Neural cell (in vitro differentiated cells): ENCODE data around the gene ESCO1. TPM values are rescaled to one million over a fixed set of nuclear protein-coding genes. Genes with fewer than 3 reads are reported as not detected.

ENCODE experiments used
- H2AFZ ChIP-seq: fragments of 200-600, 300-800 bp; sonication (generic), shearing (Covaris generic); 2 replicates; pipeline ENCODE4 v1.6.0; 2014; ENCODE audit warnings: low read depth, mild to moderate bottlenecking, antibody characterized with exemption, low read length, moderate library complexity
- H3F3A ChIP-seq: fragments of 200-600 bp; shearing (Covaris generic); 2 replicates; pipeline ENCODE4 v1.6.1; 2016; ENCODE audit warnings: mild to moderate bottlenecking, moderate library complexity, mixed read lengths, antibody characterized with exemption, low read length; ENCODE audit not compliant: insufficient read depth, poor library complexity, severe bottlenecking
- H3K27ac ChIP-seq: fragments of 200-600, 300-800 bp; sonication (generic), shearing (Covaris generic); 2 replicates; pipeline ENCODE4 v1.5.1; 2014; ENCODE audit warnings: mild to moderate bottlenecking, low read length, moderate library complexity
- H3K27me3 ChIP-seq: fragments of 300-800, 200-600 bp; sonication (generic), shearing (Covaris generic); 2 replicates; pipeline ENCODE4 v1.6.0; 2014; ENCODE audit warnings: mild to moderate bottlenecking, low read depth, low read length, moderate library complexity; ENCODE audit not compliant: insufficient read depth
- H3K36me3 ChIP-seq: fragments of 300-800, 200-600 bp; sonication (generic), shearing (Covaris generic); 2 replicates; pipeline ENCODE4 v1.5.1; 2014; ENCODE audit warnings: mild to moderate bottlenecking, antibody characterized with exemption, low read length, moderate library complexity; ENCODE audit not compliant: insufficient read depth
- H3K4me2 ChIP-seq: fragments of 300-800, 200-600 bp; sonication (generic), shearing (Covaris generic); 2 replicates; pipeline ENCODE4 v1.6.0; 2014; ENCODE audit warnings: mild to moderate bottlenecking, low read length
- H3K4me3 ChIP-seq: fragments of 300-800, 200-600 bp; sonication (generic), shearing (Covaris generic); 2 replicates; pipeline ENCODE4 v1.5.1; 2014; ENCODE audit warnings: mild to moderate bottlenecking, low read length, moderate library complexity
- H3K79me2 ChIP-seq: fragments of 200-600 bp; shearing (Covaris generic); replicated peaks from 2 replicates; pipeline ENCODE4 v1.6.0; 2014; ENCODE audit warnings: mild to moderate bottlenecking, low read length, moderate library complexity; ENCODE audit not compliant: insufficient read depth
- H3K9ac ChIP-seq: fragments of 300-800, 200-600 bp; sonication (generic), shearing (Covaris generic); 2 replicates; pipeline ENCODE4 v1.6.1; 2016; ENCODE audit warnings: mild to moderate bottlenecking, low read length, mixed read lengths
- H3K9me2 ChIP-seq: fragments of 200-600 bp; shearing (Covaris generic); 2 replicates; pipeline ENCODE4 v1.6.1; 2016; ENCODE audit warnings: mild to moderate bottlenecking, low read length, mixed read lengths; ENCODE audit not compliant: insufficient read depth
- H3K9me3 ChIP-seq: fragments of 200-600, 300-800 bp; sonication (generic), shearing (Covaris generic); 2 replicates; pipeline ENCODE4 v1.6.1; 2016; ENCODE audit warnings: mild to moderate bottlenecking, mixed run types, low read length, moderate library complexity, mixed read lengths
- H4K20me1 ChIP-seq: fragments of 200-600 bp; shearing (Covaris generic); 2 replicates; pipeline ENCODE4 v1.6.1; 2016; ENCODE audit warnings: mild to moderate bottlenecking, mixed run types; ENCODE audit not compliant: insufficient read depth
- EP300 ChIP-seq: fragments of 450-650 bp; conservative IDR thresholded peaks from 2 replicates; pipeline ENCODE4 v1.6.1; 2014; ENCODE audit warnings: antibody characterized with exemption, mild to moderate bottlenecking, moderate library complexity; ENCODE audit not compliant: poor library complexity, severe bottlenecking
- EZH2 ChIP-seq: fragments of 200-600, 300-800 bp; shearing (Covaris generic), sonication (generic); IDR thresholded peaks from 2 replicates; pipeline ENCODE4 v1.6.1; 2014; ENCODE audit warnings: antibody characterized with exemption, low read length, borderline replicate concordance, mild to moderate bottlenecking; ENCODE audit not compliant: insufficient read depth, poor library complexity, severe bottlenecking
- MXI1 ChIP-seq: fragments of 450-650 bp; conservative IDR thresholded peaks from 2 replicates; pipeline ENCODE4 v1.6.1; 2014; ENCODE audit warnings: antibody characterized with exemption, mild to moderate bottlenecking; ENCODE audit not compliant: poor library complexity, severe bottlenecking
- POLR2AphosphoS5 ChIP-seq: IDR thresholded peaks from 2 replicates; pipeline ENCODE4 v1.6.1; 2012
- RAD21 ChIP-seq: fragments of 450-650 bp; conservative IDR thresholded peaks from 2 replicates; pipeline ENCODE4 v1.6.1; 2014; ENCODE audit warnings: antibody characterized with exemption, mild to moderate bottlenecking, moderate library complexity
- SMC3 ChIP-seq: fragments of 450-650 bp; conservative IDR thresholded peaks from 2 replicates; pipeline ENCODE4 v1.6.1; 2014; ENCODE audit warnings: antibody characterized with exemption, mild to moderate bottlenecking, moderate library complexity; ENCODE audit not compliant: poor library complexity
- TAF1 ChIP-seq: IDR thresholded peaks from 2 replicates; pipeline ENCODE4 v1.6.1; 2012; ENCODE audit warnings: low read depth
- polyA plus RNA-seq: library from polyadenylated mRNA; depleted of rRNA; stranded (reverse); fragments of >200 nt; gene quantifications from 2 replicates; pipeline ENCODE4 v1.2.3, GENCODE V29; 2014
- TF ChIP-seq, protein P1 (sequence below): IDR thresholded peaks from 2 replicates; pipeline ENCODE4 v1.6.1; 2012; ENCODE audit warnings: borderline replicate concordance
- TF ChIP-seq, protein P2 (sequence below): fragments of 450-650 bp; IDR thresholded peaks from 2 replicates; pipeline ENCODE4 v1.5.1; 2014; ENCODE audit warnings: antibody characterized with exemption, mild to moderate bottlenecking, moderate library complexity; ENCODE audit not compliant: poor library complexity, severe bottlenecking

Gene ESCO1
- polyA plus RNA-seq, 1 donor from 2014 or later, result 26.4 TPM

DNA sequence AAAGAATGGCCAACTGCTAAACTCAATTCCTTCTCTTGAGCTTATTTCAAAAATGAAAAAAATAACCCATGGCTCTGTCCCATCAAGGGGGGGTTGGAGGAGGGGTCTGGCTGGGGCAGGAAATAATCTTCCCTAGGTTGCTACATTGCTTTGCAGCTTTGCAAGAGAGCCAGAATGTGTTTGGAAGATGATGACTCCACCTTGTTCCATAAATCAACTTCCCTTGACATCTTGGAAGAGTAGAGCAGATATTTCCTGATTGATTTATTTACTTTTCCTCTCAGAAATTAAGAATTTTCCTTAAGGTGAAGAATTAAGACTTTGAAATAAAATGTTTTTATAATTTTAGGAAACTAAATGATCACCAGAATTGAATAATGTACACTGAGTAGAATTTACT, 41.3 kb downstream of the ESCO1 start:
- Histone ChIP-seq H3K27me3 (no peaks in the 10 kb centered on the region), H4K20me1 (no peaks in the 10 kb centered on the region), H3K36me3 (peaks cover 4% of the 10 kb centered on the region), H3K9me3 (no peaks in the 10 kb centered on the region), H3K79me2 (no peaks in the 10 kb centered on the region), H3K4me3 (no peak overlapping the region), H3K9ac (no peak overlapping the region), H3K4me2 (no peak overlapping the region), H3K27ac (no peak overlapping the region), H3F3A (no peaks in the 10 kb centered on the region), H3K9me2 (no peaks in the 10 kb centered on the region), H2AFZ (no peak overlapping the region)
- no peak for TF ChIP-seq MXI1
- TF ChIP-seq EZH2, result no peak
- no peak for TF ChIP-seq SMC3
- TF ChIP-seq EP300, result no peak
- TF ChIP-seq RAD21, result no peak
- TF ChIP-seq TAF1, result no peak
- no peak for TF ChIP-seq POLR2AphosphoS5
- TF ChIP-seq, protein P1, sequence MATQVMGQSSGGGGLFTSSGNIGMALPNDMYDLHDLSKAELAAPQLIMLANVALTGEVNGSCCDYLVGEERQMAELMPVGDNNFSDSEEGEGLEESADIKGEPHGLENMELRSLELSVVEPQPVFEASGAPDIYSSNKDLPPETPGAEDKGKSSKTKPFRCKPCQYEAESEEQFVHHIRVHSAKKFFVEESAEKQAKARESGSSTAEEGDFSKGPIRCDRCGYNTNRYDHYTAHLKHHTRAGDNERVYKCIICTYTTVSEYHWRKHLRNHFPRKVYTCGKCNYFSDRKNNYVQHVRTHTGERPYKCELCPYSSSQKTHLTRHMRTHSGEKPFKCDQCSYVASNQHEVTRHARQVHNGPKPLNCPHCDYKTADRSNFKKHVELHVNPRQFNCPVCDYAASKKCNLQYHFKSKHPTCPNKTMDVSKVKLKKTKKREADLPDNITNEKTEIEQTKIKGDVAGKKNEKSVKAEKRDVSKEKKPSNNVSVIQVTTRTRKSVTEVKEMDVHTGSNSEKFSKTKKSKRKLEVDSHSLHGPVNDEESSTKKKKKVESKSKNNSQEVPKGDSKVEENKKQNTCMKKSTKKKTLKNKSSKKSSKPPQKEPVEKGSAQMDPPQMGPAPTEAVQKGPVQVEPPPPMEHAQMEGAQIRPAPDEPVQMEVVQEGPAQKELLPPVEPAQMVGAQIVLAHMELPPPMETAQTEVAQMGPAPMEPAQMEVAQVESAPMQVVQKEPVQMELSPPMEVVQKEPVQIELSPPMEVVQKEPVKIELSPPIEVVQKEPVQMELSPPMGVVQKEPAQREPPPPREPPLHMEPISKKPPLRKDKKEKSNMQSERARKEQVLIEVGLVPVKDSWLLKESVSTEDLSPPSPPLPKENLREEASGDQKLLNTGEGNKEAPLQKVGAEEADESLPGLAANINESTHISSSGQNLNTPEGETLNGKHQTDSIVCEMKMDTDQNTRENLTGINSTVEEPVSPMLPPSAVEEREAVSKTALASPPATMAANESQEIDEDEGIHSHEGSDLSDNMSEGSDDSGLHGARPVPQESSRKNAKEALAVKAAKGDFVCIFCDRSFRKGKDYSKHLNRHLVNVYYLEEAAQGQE, result no peak
- TF ChIP-seq, protein P2, sequence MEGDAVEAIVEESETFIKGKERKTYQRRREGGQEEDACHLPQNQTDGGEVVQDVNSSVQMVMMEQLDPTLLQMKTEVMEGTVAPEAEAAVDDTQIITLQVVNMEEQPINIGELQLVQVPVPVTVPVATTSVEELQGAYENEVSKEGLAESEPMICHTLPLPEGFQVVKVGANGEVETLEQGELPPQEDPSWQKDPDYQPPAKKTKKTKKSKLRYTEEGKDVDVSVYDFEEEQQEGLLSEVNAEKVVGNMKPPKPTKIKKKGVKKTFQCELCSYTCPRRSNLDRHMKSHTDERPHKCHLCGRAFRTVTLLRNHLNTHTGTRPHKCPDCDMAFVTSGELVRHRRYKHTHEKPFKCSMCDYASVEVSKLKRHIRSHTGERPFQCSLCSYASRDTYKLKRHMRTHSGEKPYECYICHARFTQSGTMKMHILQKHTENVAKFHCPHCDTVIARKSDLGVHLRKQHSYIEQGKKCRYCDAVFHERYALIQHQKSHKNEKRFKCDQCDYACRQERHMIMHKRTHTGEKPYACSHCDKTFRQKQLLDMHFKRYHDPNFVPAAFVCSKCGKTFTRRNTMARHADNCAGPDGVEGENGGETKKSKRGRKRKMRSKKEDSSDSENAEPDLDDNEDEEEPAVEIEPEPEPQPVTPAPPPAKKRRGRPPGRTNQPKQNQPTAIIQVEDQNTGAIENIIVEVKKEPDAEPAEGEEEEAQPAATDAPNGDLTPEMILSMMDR, result no peak

DNA sequence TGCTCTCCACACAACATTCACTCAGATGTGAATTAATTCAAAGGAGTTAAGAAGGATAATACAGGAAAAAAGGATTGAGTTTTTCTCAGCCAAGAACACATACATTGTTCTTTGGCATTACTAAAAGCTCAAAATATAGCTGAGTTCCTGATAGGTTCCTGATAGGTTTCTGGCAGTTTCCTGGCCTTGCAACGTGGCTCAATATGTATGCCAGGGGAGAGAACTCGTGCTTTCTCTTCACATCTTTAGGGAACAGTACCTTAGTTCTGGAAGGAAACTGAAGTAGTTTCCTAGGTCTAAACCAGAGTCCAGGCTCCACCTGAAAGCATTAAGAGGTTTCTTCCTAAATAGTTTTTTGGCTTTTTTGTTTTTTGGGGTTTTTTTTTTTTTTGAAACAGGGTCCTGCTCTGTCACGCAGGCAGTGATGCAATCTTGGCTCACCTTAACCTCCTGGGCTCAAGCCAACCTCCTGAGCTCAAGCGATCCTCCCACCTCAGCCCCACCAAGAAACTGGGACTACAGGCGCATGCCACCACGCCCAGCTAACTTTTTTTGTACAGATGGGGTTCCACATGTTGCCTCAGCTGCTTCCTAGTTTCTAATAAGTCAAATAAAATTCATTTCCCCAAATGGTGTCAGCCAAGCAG, 42.8 kb downstream of the ESCO1 start:
- Histone ChIP-seq H3K27ac (no peak overlapping the region), H3K4me3 (no peak overlapping the region), H3K79me2 (no peaks in the 10 kb centered on the region), H3K9me2 (no peaks in the 10 kb centered on the region), H2AFZ (no peak overlapping the region), H3K27me3 (no peaks in the 10 kb centered on the region), H3F3A (no peaks in the 10 kb centered on the region), H3K4me2 (no peak overlapping the region), H3K9me3 (no peaks in the 10 kb centered on the region), H4K20me1 (no peaks in the 10 kb centered on the region), H3K9ac (no peak overlapping the region), H3K36me3 (peaks cover 4% of the 10 kb centered on the region)
- no peak for TF ChIP-seq RAD21
- TF ChIP-seq MXI1, result no peak
- TF ChIP-seq, protein P2, result no peak
- no peak for TF ChIP-seq SMC3
- TF ChIP-seq EP300, result no peak
- TF ChIP-seq TAF1, result no peak
- no peak for TF ChIP-seq EZH2
